HEK293 (cell line): ENCODE measurements around the gene HECTD4.

Source experiments
- CTCF ChIP-seq: fragments of 450-650 bp; formaldehyde crosslinking; IDR thresholded peaks from 2 replicates; pipeline ENCODE4 v1.5.1; 2016; ENCODE audit warnings: missing biosample characterization, missing genetic modification characterization
- REST ChIP-seq: fragments of 450-650 bp; formaldehyde crosslinking; IDR thresholded peaks from 2 replicates; pipeline ENCODE4 v1.5.1; 2016; ENCODE audit warnings: missing biosample characterization, missing genetic modification characterization
- YY1 ChIP-seq: fragments of 450-650 bp; formaldehyde crosslinking; IDR thresholded peaks from 2 replicates; pipeline ENCODE4 v1.5.1; 2018; ENCODE audit warnings: missing biosample characterization, missing genetic modification characterization
- ZFHX2 ChIP-seq: fragments of 450-650 bp; formaldehyde crosslinking; conservative IDR thresholded peaks from 2 replicates; pipeline ENCODE4 v1.5.1; 2016; ENCODE audit warnings: missing biosample characterization, missing genetic modification characterization
- ZNF133 ChIP-seq: fragments of 450-650 bp; formaldehyde crosslinking; IDR thresholded peaks from 2 replicates; pipeline ENCODE4 v1.5.1; 2016; ENCODE audit warnings: missing biosample characterization, missing genetic modification characterization
- ZNF138 ChIP-seq: fragments of 450-650 bp; formaldehyde crosslinking; IDR thresholded peaks from 2 replicates; pipeline ENCODE4 v1.5.1; 2016; ENCODE audit warnings: missing biosample characterization, missing genetic modification characterization, borderline replicate concordance
- ZNF214 ChIP-seq: fragments of 450-650 bp; formaldehyde crosslinking; IDR thresholded peaks from 2 replicates; pipeline ENCODE4 v1.5.1; 2017; ENCODE audit warnings: missing biosample characterization, mild to moderate bottlenecking, missing genetic modification characterization, borderline replicate concordance
- ZNF280D ChIP-seq: fragments of 450-650 bp; formaldehyde crosslinking; IDR thresholded peaks from 2 replicates; pipeline ENCODE4 v1.5.1; 2016; ENCODE audit warnings: missing biosample characterization, missing genetic modification characterization
- ZNF639 ChIP-seq: fragments of 450-650 bp; formaldehyde crosslinking; IDR thresholded peaks from 2 replicates; pipeline ENCODE4 v1.5.1; 2016; ENCODE audit warnings: missing biosample characterization, missing genetic modification characterization

GRCh38 chr12:112322441-112322840 lies 59.8 kb downstream of the HECTD4 start:
- TF ChIP-seq CTCF (tag by site-specific recombination) (no peak), REST (no peak), ZNF133 (tag by site-specific recombination) (no peak), ZNF214 (tag by site-specific recombination) (no peak), ZFHX2 (tag by site-specific recombination) (no peak), ZNF639 (tag by site-specific recombination) (no peak), ZNF138 (tag by site-specific recombination) (no peak), YY1 (tag by site-specific recombination) (no peak), ZNF280D (tag by site-specific recombination) (no peak)
